ENCODE measurements around the gene VPS37B. TPM values are rescaled to one million over a fixed set of nuclear protein-coding genes. Genes with fewer than 3 reads are reported as not detected.
"Not testable (repeated sequence)": the region's sequence is repeated elsewhere in the genome, so short reads cannot be mapped to it uniquely, and the experiment has no call there.

VPS37B gene
- total RNA-seq, 4 donors from 2014 or later = 46.6 to 126 (median 104) TPM

DNA sequence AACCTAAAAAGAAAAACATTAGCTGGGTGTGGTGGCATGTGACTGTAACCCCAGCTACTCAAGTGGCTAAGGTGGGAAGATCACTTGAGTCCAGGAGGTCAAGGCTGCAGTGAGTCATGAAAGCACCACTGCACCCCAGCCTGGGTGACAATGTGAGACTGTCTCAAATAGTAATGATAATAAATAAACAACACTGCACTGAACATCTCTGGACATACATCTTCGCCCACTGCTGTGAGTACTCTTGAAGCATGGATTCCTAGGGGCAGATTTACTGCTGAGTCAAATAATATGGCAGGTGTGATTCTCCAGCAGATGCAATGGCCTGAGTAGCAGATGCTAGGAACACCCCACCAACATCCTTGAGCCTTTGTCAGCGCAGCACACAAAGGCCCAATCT is 46.7 kb upstream of the VPS37B start:
- TF ChIP-seq POLR2A (IDR thresholded peaks at IDR 0.05) = no peak
- no peak for TF ChIP-seq POLR2AphosphoS5 (IDR thresholded peaks at IDR 0.05)
- TF ChIP-seq CTCF (IDR thresholded peaks at IDR 0.05) = no peak
- TF ChIP-seq EP300 (IDR thresholded peaks at IDR 0.05; ENCODE audit: low read depth) = no peak
- WGBS, 2 donors (ENCODE audit: low coverage in 1 of 2) = 100% methylated on average over 1 to 2 of the region's 2 CpGs
- in situ Hi-C loops (cut with MboI; ENCODE audit: low pct_ligation_motif_present in 1 of 4, low pct_unique_long_range_greater_than_20kb in 1 of 4, low sequenced_read_pairs in 3 of 4) = no loop called here

DNA sequence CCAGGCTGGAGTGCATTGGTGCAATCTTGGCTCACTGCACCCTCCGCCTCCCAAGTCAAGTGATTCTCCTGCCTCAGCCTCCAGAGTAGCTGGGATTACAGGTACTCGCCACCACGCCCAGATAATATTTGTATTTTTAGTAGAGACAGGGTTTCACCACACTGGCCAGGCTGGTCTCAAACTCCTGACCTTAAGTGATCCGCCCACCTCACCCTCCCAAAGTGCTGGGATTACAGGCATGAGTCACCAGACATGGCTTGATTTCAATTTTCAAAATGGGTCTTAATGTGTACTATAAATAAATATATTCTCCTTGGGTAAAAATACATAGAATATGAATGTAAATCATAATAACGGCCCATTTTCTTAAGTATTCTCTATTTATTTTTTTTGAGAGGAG is 45.4 kb upstream of the VPS37B start:
- H3K4me3 ChIP-seq; intact Hi-C loops (cut with DNase I; ENCODE audit: low total_unique reads): not testable (repeated sequence)

More for the DNA sequence above, 46.7 kb upstream of the VPS37B start:
- Histone ChIP-seq H3K4me3 (no peak overlapping the region), H3K36me3 (no peaks in the 10 kb centered on the region), H3K9me3 (no peaks in the 10 kb centered on the region), H3K4me1 (peaks cover 6 to 30% (median 20%) of the 10 kb centered on the region in 4 donors), H3K27ac (peak overlapping the region in 1 of 4 donors; percentile 37), H3K27me3 (no peaks in the 10 kb centered on the region)
- intact Hi-C loops (cut with DNase I; ENCODE audit: low total_unique reads) = no loop called here
- DNase-seq = no peak

GRCh38 chr12:122939125-122939524 is 43.2 kb upstream of the VPS37B start:
- in situ Hi-C loops (cut with MboI; ENCODE audit: low pct_ligation_motif_present in 1 of 4, low pct_unique_long_range_greater_than_20kb in 1 of 4, low sequenced_read_pairs in 3 of 4) = no loop called here
- DNase-seq = no peak
- Histone ChIP-seq H3K27me3 (no peaks in the 10 kb centered on the region), H3K9me3 (no peaks in the 10 kb centered on the region), H3K27ac (no peak overlapping the region), H3K36me3 (no peaks in the 10 kb centered on the region), H3K4me3 (no peak overlapping the region), H3K4me1 (peaks cover 0 to 6% (median 0%) of the 10 kb centered on the region in 4 donors)
- intact Hi-C loops (cut with DNase I; ENCODE audit: low total_unique reads) = no loop called here
- 76 to 82% methylated on average over 3 to 4 of the region's 4 CpGs for WGBS, 2 donors (ENCODE audit: low coverage in 1 of 2)
- TF ChIP-seq POLR2AphosphoS5 (IDR thresholded peaks at IDR 0.05) (no peak), EP300 (IDR thresholded peaks at IDR 0.05; ENCODE audit: low read depth) (no peak), POLR2A (IDR thresholded peaks at IDR 0.05) (no peak), CTCF (IDR thresholded peaks at IDR 0.05) (no peak)

More for the DNA sequence above, 45.4 kb upstream of the VPS37B start:
- H3K9me3 ChIP-seq; H3K36me3 ChIP-seq; in situ Hi-C loops (cut with MboI; ENCODE audit: low pct_ligation_motif_present in 1 of 4, low pct_unique_long_range_greater_than_20kb in 1 of 4, low sequenced_read_pairs in 3 of 4); H3K27me3 ChIP-seq; H3K27ac ChIP-seq; DNase-seq: not testable (repeated sequence)
- peaks cover 0 to 17% (median 8%) of the 10 kb centered on the region in 4 donors for H3K4me1 ChIP-seq
- whole genome bisulfite sequencing, 2 donors (ENCODE audit: low coverage in 1 of 2) = 80 to 82% methylated on average over 3 to 5 of the region's 5 CpGs

- no peaks in the 10 kb centered on the region for H3K27me3 ChIP-seq
- intact Hi-C loops (cut with DNase I; ENCODE audit: low total_unique reads) = no loop called here
- H3K4me3 ChIP-seq = no peak overlapping the region
- no peaks in the 10 kb centered on the region for H3K9me3 ChIP-seq
- in situ Hi-C loops (cut with MboI; ENCODE audit: low pct_ligation_motif_present in 1 of 4, low pct_unique_long_range_greater_than_20kb in 1 of 4, low sequenced_read_pairs in 3 of 4) = no loop called here
- TF ChIP-seq POLR2A (IDR thresholded peaks at IDR 0.05) (no peak), POLR2AphosphoS5 (IDR thresholded peaks at IDR 0.05) (no peak), CTCF (IDR thresholded peaks at IDR 0.05) (no peak), EP300 (IDR thresholded peaks at IDR 0.05; ENCODE audit: low read depth) (no peak)
- no peak for DNase-seq
- H3K27ac ChIP-seq = no peak overlapping the region
- WGBS, 2 donors (ENCODE audit: low coverage in 1 of 2) = 76 to 79% methylated on average over 2 to 3 of the region's 3 CpGs
- no peaks in the 10 kb centered on the region for H3K36me3 ChIP-seq
- H3K4me1 ChIP-seq = no peaks in the 10 kb centered on the region
Observed at GRCh38 chr12:122937622-122938091, 41.7 kb upstream of the VPS37B start.

- H3K4me1 ChIP-seq = no peaks in the 10 kb centered on the region
- in situ Hi-C loops (cut with MboI; ENCODE audit: low pct_ligation_motif_present in 1 of 4, low pct_unique_long_range_greater_than_20kb in 1 of 4, low sequenced_read_pairs in 3 of 4) (no loop called here), intact Hi-C loops (cut with DNase I; ENCODE audit: low total_unique reads) (no loop called here)
- H3K4me3 ChIP-seq = no peak overlapping the region
- no peak for DNase-seq
- WGBS, 2 donors (ENCODE audit: low coverage in 1 of 2) = 96% methylated on average over 8 of the region's 8 CpGs; no CpG with 5 or more reads in 1 of the 2 donors
- TF ChIP-seq EP300 (IDR thresholded peaks at IDR 0.05; ENCODE audit: low read depth) (no peak), POLR2AphosphoS5 (IDR thresholded peaks at IDR 0.05) (no peak), CTCF (IDR thresholded peaks at IDR 0.05) (no peak), POLR2A (IDR thresholded peaks at IDR 0.05) (no peak)
- H3K27ac ChIP-seq = no peak overlapping the region
- H3K36me3 ChIP-seq = no peaks in the 10 kb centered on the region
- no peaks in the 10 kb centered on the region for H3K9me3 ChIP-seq
- no peaks in the 10 kb centered on the region for H3K27me3 ChIP-seq
Observed at GRCh38 chr12:122935318-122935717, 39.4 kb upstream of the VPS37B start.

Data from transverse colon (tissue), 4 donors.